ENCODE measurements around the gene ZNF385C. TPM values are rescaled to one million over a fixed set of nuclear protein-coding genes. Genes with fewer than 3 reads are reported as not detected.

The ZNF385C gene
- total RNA-seq, 1 donor from 2014 or later = 0.16 TPM

- Mint-ChIP-seq H3K9me3 (ENCODE audit: unreplicated experiment) (no peaks in the 10 kb centered on the region), H3K36me3 (ENCODE audit: unreplicated experiment) (peaks cover 25% of the 10 kb centered on the region), H3K4me3 (ENCODE audit: unreplicated experiment) (no peak overlapping the region), H3K27me3 (ENCODE audit: unreplicated experiment) (no peaks in the 10 kb centered on the region), H3K27ac (ENCODE audit: unreplicated experiment) (no peak overlapping the region), H3K4me1 (ENCODE audit: unreplicated experiment) (peaks cover 16% of the 10 kb centered on the region)
- TF ChIP-seq CTCF (IDR thresholded peaks at IDR 0.05) = no peak
- DNase-seq (ENCODE audit: extremely low spot score, unreplicated experiment) = no peak
These were observed 31.0 kb upstream of the ZNF385C start for GRCh38 chr17:42129109-42129837.

GRCh38 chr17:42127414-42127813 lies 29.1 kb upstream of the ZNF385C start:
- peaks cover 22% of the 10 kb centered on the region for H3K36me3 Mint-ChIP-seq (ENCODE audit: unreplicated experiment)
- no peak overlapping the region for H3K4me3 Mint-ChIP-seq (ENCODE audit: unreplicated experiment)
- DNase-seq (ENCODE audit: extremely low spot score, unreplicated experiment) = no peak
- H3K27me3 Mint-ChIP-seq (ENCODE audit: unreplicated experiment) = no peaks in the 10 kb centered on the region
- H3K4me1 Mint-ChIP-seq (ENCODE audit: unreplicated experiment) = peaks cover 3% of the 10 kb centered on the region
- no peaks in the 10 kb centered on the region for H3K9me3 Mint-ChIP-seq (ENCODE audit: unreplicated experiment)
- no peak overlapping the region for H3K27ac Mint-ChIP-seq (ENCODE audit: unreplicated experiment)
- TF ChIP-seq CTCF (IDR thresholded peaks at IDR 0.05) = no peak

GRCh38 chr17:42126836-42127235 lies 28.6 kb upstream of the ZNF385C start:
- peaks cover 22% of the 10 kb centered on the region for H3K36me3 Mint-ChIP-seq (ENCODE audit: unreplicated experiment)
- no peak overlapping the region for H3K4me3 Mint-ChIP-seq (ENCODE audit: unreplicated experiment)
- no peak for TF ChIP-seq CTCF (IDR thresholded peaks at IDR 0.05)

GRCh38 chr17:42125565-42125964 lies 27.3 kb upstream of the ZNF385C start:
- Mint-ChIP-seq H3K27ac (ENCODE audit: unreplicated experiment) (no peak overlapping the region), H3K4me1 (ENCODE audit: unreplicated experiment) (peaks cover 3% of the 10 kb centered on the region), H3K27me3 (ENCODE audit: unreplicated experiment) (no peaks in the 10 kb centered on the region), H3K36me3 (ENCODE audit: unreplicated experiment) (peaks cover 19% of the 10 kb centered on the region), H3K4me3 (ENCODE audit: unreplicated experiment) (no peak overlapping the region), H3K9me3 (ENCODE audit: unreplicated experiment) (no peaks in the 10 kb centered on the region)
- no peak for TF ChIP-seq CTCF (IDR thresholded peaks at IDR 0.05)
- DNase-seq (ENCODE audit: extremely low spot score, unreplicated experiment) = no peak

More at GRCh38 chr17:42126836-42127235, 28.6 kb upstream of the ZNF385C start:
- H3K27ac Mint-ChIP-seq (ENCODE audit: unreplicated experiment) = no peak overlapping the region
- no peaks in the 10 kb centered on the region for H3K27me3 Mint-ChIP-seq (ENCODE audit: unreplicated experiment)
- no peak for DNase-seq (ENCODE audit: extremely low spot score, unreplicated experiment)
- no peaks in the 10 kb centered on the region for H3K9me3 Mint-ChIP-seq (ENCODE audit: unreplicated experiment)
- H3K4me1 Mint-ChIP-seq (ENCODE audit: unreplicated experiment) = no peaks in the 10 kb centered on the region

- TF ChIP-seq CTCF (IDR thresholded peaks at IDR 0.05) = no peak
- H3K9me3 Mint-ChIP-seq (ENCODE audit: unreplicated experiment) = no peaks in the 10 kb centered on the region
- DNase-seq (ENCODE audit: extremely low spot score, unreplicated experiment) = no peak
- no peak overlapping the region for H3K4me3 Mint-ChIP-seq (ENCODE audit: unreplicated experiment)
- no peaks in the 10 kb centered on the region for H3K27me3 Mint-ChIP-seq (ENCODE audit: unreplicated experiment)
- peaks cover 8% of the 10 kb centered on the region for H3K4me1 Mint-ChIP-seq (ENCODE audit: unreplicated experiment)
- H3K36me3 Mint-ChIP-seq (ENCODE audit: unreplicated experiment) = peaks cover 16% of the 10 kb centered on the region
- no peak overlapping the region for H3K27ac Mint-ChIP-seq (ENCODE audit: unreplicated experiment)
These were observed 26.0 kb upstream of the ZNF385C start for GRCh38 chr17:42124256-42124655.
